ENCODE results near the gene KIF26B.

DNA sequence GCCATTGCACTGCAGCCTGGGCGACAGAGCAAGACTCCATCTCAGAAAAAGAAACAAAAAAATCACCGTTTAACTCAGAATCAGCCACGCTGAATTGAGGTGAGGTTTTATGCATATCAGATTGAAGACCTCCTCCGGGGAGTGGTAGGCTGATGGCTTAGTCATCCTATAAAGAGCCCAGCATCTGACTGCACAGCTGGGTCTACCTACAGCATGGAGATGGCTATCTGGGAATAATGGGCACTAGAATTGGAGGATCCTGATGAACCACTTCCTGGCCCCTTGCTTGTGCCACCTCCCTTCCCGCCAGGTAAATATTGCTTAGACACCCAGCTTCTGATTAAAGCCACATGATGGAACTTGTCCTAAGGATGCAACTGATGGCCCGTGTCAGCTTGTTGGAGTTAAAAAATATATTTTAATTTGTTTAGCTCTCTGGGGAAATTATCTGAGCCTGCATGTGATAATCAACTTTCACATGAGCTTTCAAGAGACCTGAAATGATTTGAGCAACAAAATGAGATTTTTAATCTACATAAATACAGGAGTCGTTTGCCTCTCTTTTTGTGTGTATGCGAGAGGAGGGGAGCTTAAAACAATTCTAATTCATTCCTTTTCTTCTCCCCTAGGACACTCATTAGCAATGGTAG is 157.2 kb downstream of the KIF26B start:
- TF ChIP-seq, protein P1, sequence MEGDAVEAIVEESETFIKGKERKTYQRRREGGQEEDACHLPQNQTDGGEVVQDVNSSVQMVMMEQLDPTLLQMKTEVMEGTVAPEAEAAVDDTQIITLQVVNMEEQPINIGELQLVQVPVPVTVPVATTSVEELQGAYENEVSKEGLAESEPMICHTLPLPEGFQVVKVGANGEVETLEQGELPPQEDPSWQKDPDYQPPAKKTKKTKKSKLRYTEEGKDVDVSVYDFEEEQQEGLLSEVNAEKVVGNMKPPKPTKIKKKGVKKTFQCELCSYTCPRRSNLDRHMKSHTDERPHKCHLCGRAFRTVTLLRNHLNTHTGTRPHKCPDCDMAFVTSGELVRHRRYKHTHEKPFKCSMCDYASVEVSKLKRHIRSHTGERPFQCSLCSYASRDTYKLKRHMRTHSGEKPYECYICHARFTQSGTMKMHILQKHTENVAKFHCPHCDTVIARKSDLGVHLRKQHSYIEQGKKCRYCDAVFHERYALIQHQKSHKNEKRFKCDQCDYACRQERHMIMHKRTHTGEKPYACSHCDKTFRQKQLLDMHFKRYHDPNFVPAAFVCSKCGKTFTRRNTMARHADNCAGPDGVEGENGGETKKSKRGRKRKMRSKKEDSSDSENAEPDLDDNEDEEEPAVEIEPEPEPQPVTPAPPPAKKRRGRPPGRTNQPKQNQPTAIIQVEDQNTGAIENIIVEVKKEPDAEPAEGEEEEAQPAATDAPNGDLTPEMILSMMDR (conservative IDR thresholded peaks at IDR 0.05; ENCODE audit: low read length): no peak
- no peak for TF ChIP-seq EZH2phosphoT487 (IDR thresholded peaks at IDR 0.05; ENCODE audit: borderline replicate concordance)

Data from Loucy (cell line).